Brain microvascular endothelial cell (primary cell): ENCODE results near the gene ACSF3.

ENCODE experiments used
- DNase-seq: peaks from one replicate; pipeline ENCODE4 v3.0.0-alpha.2; 2020
- H3K27ac ChIP-seq: fragments of 250-450 bp; sonication (Bioruptor Pico); 2 replicates; pipeline ENCODE4 v1.5.1; 2020; ENCODE audit warnings: mild to moderate bottlenecking, moderate library complexity
- H3K27me3 ChIP-seq: fragments of 250-450 bp; sonication (Bioruptor Pico); replicated peaks from 2 replicates; pipeline ENCODE4 v1.5.1; 2020; ENCODE audit warnings: mild to moderate bottlenecking
- H3K36me3 ChIP-seq: fragments of 250-450 bp; sonication (Bioruptor Pico); replicated peaks from 2 replicates; pipeline ENCODE4 v1.5.1; 2020; ENCODE audit warnings: mild to moderate bottlenecking
- H3K4me3 ChIP-seq: 2 replicates; pipeline ENCODE4 v1.5.1; 2011; ENCODE audit warnings: low read depth, mild to moderate bottlenecking, control low read depth, low read length, moderate library complexity
- in situ Hi-C: cut with HindIII; loops from 2 replicates; pipeline ENCODE4 v1.10.0; 2017; ENCODE audit warnings: low sequenced_read_pairs, low pct_ligation_motif_present
- TF ChIP-seq, protein P1 (sequence below): IDR thresholded peaks from 2 replicates; pipeline ENCODE4 v1.5.1; 2011; ENCODE audit warnings: low read depth, mild to moderate bottlenecking, moderate library complexity, low read length, control low read depth, inconsistent platforms; ENCODE audit errors: missing control alignments

ACSF3 gene

GRCh38 chr16:89074803-89075688 is 18.6 kb upstream of the ACSF3 start:
- Histone ChIP-seq H3K27me3 (peaks cover 6% of the 10 kb centered on the region), H3K36me3 (no peaks in the 10 kb centered on the region), H3K4me3 (no peak overlapping the region), H3K27ac (no peak overlapping the region)
- TF ChIP-seq, protein P1, sequence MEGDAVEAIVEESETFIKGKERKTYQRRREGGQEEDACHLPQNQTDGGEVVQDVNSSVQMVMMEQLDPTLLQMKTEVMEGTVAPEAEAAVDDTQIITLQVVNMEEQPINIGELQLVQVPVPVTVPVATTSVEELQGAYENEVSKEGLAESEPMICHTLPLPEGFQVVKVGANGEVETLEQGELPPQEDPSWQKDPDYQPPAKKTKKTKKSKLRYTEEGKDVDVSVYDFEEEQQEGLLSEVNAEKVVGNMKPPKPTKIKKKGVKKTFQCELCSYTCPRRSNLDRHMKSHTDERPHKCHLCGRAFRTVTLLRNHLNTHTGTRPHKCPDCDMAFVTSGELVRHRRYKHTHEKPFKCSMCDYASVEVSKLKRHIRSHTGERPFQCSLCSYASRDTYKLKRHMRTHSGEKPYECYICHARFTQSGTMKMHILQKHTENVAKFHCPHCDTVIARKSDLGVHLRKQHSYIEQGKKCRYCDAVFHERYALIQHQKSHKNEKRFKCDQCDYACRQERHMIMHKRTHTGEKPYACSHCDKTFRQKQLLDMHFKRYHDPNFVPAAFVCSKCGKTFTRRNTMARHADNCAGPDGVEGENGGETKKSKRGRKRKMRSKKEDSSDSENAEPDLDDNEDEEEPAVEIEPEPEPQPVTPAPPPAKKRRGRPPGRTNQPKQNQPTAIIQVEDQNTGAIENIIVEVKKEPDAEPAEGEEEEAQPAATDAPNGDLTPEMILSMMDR: no peak
- in situ Hi-C loops: no loop called here
- DNase-seq: no peak

GRCh38 chr16:89076159-89076558 is 17.5 kb upstream of the ACSF3 start:
- in situ Hi-C loops: no loop called here
- TF ChIP-seq, protein P1: no peak

GRCh38 chr16:89077076-89077475 is 16.6 kb upstream of the ACSF3 start:
- Histone ChIP-seq H3K27me3 (peaks cover 2% of the 10 kb centered on the region), H3K4me3 (no peak overlapping the region), H3K27ac (no peak overlapping the region), H3K36me3 (no peaks in the 10 kb centered on the region)
- DNase-seq: no peak
- TF ChIP-seq, protein P1: no peak
- in situ Hi-C loops: no loop called here

More at GRCh38 chr16:89076159-89076558, 17.5 kb upstream of the ACSF3 start:
- no peak for DNase-seq
- Histone ChIP-seq H3K27ac (no peak overlapping the region), H3K27me3 (peaks cover 6% of the 10 kb centered on the region), H3K36me3 (no peaks in the 10 kb centered on the region), H3K4me3 (no peak overlapping the region)

DNA sequence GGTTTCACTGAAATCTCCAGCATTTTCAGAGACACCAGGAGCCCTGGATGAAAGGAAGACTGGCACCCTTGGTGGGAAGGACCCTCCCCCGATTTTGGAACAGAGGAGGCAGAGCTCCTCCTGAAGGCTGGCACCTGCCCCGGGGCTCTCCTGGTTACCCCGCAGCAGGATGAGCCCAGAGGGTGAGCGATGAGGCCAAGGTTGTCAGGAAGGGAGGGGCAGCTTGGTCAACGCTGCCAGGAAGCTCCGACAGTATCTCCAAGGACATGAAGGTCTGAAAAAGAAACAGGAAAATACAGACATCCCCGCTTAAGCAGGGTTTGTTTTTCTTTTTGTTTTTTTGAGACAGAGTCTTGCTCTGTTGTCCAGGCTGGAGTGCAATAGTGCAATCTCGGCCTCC is 15.5 kb upstream of the ACSF3 start:
- in situ Hi-C loops: no loop called here

DNA sequence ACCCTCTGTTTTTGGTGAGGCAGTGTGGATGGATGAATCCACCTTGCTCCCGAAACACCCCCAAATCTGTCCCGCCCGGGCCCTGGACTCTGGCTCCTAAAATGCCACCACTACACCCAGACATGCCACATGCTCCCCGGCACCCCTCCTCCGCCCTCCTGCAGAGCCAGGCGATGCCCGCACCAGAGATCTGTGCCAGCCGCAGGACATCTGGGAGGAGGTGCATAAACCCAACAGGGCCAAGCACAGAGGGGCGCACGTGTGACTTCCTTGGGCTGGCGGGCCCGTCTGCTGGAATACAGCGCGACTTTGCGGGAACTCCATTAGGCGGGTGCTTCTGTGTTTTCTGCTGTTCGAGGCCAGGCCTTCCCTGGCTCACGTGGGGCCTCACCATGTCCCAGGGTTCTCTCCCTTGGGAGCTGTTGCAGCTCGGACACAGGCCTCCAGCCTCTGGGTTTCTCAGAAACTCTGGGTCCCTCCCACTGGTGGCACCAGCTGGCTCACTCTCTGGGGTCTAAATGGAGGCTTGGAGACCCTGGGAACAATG is 14.1 kb upstream of the ACSF3 start:
- no peak overlapping the region for H3K27ac ChIP-seq
- DNase-seq: no peak
- H3K27me3 ChIP-seq: no peaks in the 10 kb centered on the region
- in situ Hi-C loops: no loop called here
- no peaks in the 10 kb centered on the region for H3K36me3 ChIP-seq
- TF ChIP-seq, protein P1: no peak
- no peak overlapping the region for H3K4me3 ChIP-seq

More for the DNA sequence above, 15.5 kb upstream of the ACSF3 start:
- Histone ChIP-seq H3K27ac (no peak overlapping the region), H3K4me3 (no peak overlapping the region), H3K36me3 (no peaks in the 10 kb centered on the region), H3K27me3 (no peaks in the 10 kb centered on the region)
- no peak for DNase-seq
- TF ChIP-seq, protein P1: no peak
